Psoas muscle (tissue), 8 donors: ENCODE results near the gene EVL. TPM values are rescaled to one million over a fixed set of nuclear protein-coding genes. Genes with fewer than 3 reads are reported as not detected.

ENCODE experiments used
- ATAC-seq, 4 donors: fragments of 200-7000 bp; cut with Tn5 transposase; one replicate each; pipeline ENCODE4 v1.9.1; 2020; ENCODE audit warnings: moderate library complexity in 3 of 4, mild to moderate bottlenecking in 2 of 4
- DNase-seq, 2 donors: peaks; one replicate each; pipeline ENCODE4 v3.0.0-alpha.2; 2020
- H3K27ac ChIP-seq: fragments of 200-600 bp; one replicate; pipeline ENCODE4 v1.8.0; 2022
- H3K27me3 ChIP-seq, 3 donors: fragments of 200-600 bp in 1 of 3; one replicate each; pipeline versions ENCODE4 v1.6.1 to v1.8.0; 2013 to 2022; ENCODE audit warnings: low read length in 2 of 3, mild to moderate bottlenecking in 2 of 3, moderate library complexity in 1 of 3; ENCODE audit not compliant: insufficient read depth in 3 of 3
- H3K36me3 ChIP-seq, 2 donors: fragments of 200-600 bp in 1 of 2; one replicate each; pipeline versions ENCODE4 v1.6.1 to v1.8.0; 2013 to 2022; ENCODE audit warnings: low read depth in 1 of 2, mild to moderate bottlenecking in 1 of 2, moderate library complexity in 1 of 2; ENCODE audit not compliant: insufficient read depth in 1 of 2
- H3K4me1 ChIP-seq: fragments of 200-600 bp; one replicate; pipeline ENCODE4 v1.8.0; 2022
- H3K4me3 ChIP-seq: fragments of 200-600 bp; one replicate; pipeline ENCODE4 v1.8.0; 2022; ENCODE audit warnings: mild to moderate bottlenecking
- H3K9me3 ChIP-seq: fragments of 200-600 bp; one replicate; pipeline ENCODE4 v1.8.0; 2022
- CTCF ChIP-seq: fragments of 200-600 bp; IDR thresholded peaks from one replicate; pipeline ENCODE4 v1.8.0; 2022; ENCODE audit warnings: antibody characterized with exemption
- WGBS, 3 donors: extraction: QIAGEN DNeasy Blood & Tissue Kit; methylation state at CpG; one replicate each; pipeline versions ENCODE4 v1.1.6 to v1.1.7; 2013; 5-methylcytosine and 5-hydroxymethylcytosine counted together
- intact Hi-C, 2 donors: fragments of 100-400 bp; cut with DNase I; formaldehyde crosslinking; loops; one replicate each; pipeline versions ENCODE4 v1.11.0 to v1.14.2; 2022
- long read RNA-seq, 2 donors: library from polyadenylated mRNA; unstranded; transcript quantifications; one replicate each; pipeline ENCODE4 v2.0.0, GENCODE V29; 2021
- polyA plus RNA-seq, 3 donors: library from polyadenylated mRNA; stranded (reverse); fragments of 200-250 nt; gene quantifications; one replicate each; pipeline ENCODE4 v1.2.3, GENCODE V29; 2013
- total RNA-seq, 4 donors: library from RNA; stranded (reverse); fragmentation: NEBNext Ultra II Directional in 2 of 4; extraction: Animal tissue kit (Norgen Biotek cat#: 25700) in 2 of 4; gene quantifications; one replicate each; pipeline versions ENCODE4 v1.2.1 to v1.2.4, GENCODE V29; 2021 to 2023
- donor health status: healthy with polysubstance abuse.
- donor health status: DM: no; HTN: no; CAD: no; lungs with moderate emphysema.
- donor health status: Bipolar disorder and iron deficiency.
- donor health status: healthy.
- donor health status: DM: yes; HTN: yes; CAD: no.
- donor health status: DM: no; HTN: no; CAD: no.
- donor health status: DM: no; HTN: no; CAD: no.
- donor health status: DM: yes; HTN: yes; CAD: no.

The EVL gene
- total RNA-seq (10 to 100 TPM; 14.9 to 30.4 (median 25.0) TPM), polyA plus RNA-seq (10 to 100 TPM in 2 of 3 donors, 1 to 10 TPM in 1; 9.6 to 17.1 (median 10.6) TPM)
- long read RNA-seq, donor 1, partial matches to known transcripts = 1 of 4 reads
- long read RNA-seq, donor 1, other reads (novel, unspliced or antisense) = 0 of 4 reads
- long read RNA-seq, donor 2, partial matches to known transcripts = 1 of 8 reads
- long read RNA-seq, donor 2, other reads (novel, unspliced or antisense) = 3 of 8 reads

DNA sequence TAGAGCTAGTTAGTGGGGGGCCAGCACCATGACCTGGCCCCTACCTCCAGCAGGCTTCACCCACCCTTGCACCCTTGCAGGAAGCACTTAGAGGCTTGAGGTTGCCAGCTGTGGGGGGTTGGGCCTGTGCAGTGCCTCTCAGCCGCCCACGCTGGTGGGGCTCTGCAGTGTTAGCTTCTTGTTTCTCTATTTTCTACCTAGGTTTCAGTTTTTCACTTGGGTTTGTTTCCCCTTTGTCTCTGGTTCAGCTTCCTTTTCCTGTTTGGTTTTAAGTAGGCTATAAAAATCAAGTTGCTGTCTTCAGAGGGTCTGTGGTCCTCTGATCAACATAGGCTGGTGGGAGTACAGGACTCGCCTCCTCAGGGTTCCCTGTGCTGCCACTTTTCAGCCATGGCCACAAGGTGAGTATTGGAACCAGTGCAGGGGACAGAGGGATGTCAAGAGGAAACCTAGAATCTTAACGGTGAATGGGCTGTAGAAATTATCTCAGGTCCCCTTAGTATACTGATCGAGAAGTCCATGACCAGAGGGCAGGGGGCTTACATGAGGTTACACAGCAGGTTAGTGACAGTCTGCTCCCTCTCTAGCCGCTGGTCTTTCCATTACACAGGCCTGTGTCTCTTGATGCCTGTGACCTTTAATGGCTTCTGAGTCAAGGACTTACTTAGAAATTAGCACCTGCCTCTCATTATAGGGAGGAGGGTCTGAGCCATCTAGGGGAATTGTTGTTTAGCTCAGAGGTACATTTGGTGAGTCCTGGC is at the start of gene EVL:
TSS of gene EVL (plus strand) at position 312 of the 761 bp plus-strand sequence. CDS start at position 391, 79 bp downstream.
- H3K4me3 ChIP-seq = peak within 1 kb of the TSS; percentile 8
- DNase-seq (no peak), ATAC-seq (peak in 1 of 4 donors; percentile 36)
- no peaks in the 10 kb centered on the region for H3K36me3 ChIP-seq
- H3K9me3 ChIP-seq = no peaks in the 10 kb centered on the region
- H3K27me3 ChIP-seq = no peaks in the 10 kb centered on the region
- no peak for TF ChIP-seq CTCF
- peaks cover 7% of the 10 kb centered on the region for H3K4me1 ChIP-seq
- WGBS, 3 donors = 83 to 88% (median 86%) methylated on average over 6 of the region's 6 CpGs
- intact Hi-C loops = no loop called here
- no peak within 1 kb of the TSS for H3K27ac ChIP-seq

- H3K36me3 ChIP-seq = no peaks in the 10 kb centered on the region
- ATAC-seq (peak in 1 of 4 donors; percentile 31), DNase-seq (no peak)
- intact Hi-C loops = no loop called here
- no peak for TF ChIP-seq CTCF
- H3K4me3 ChIP-seq = no peak overlapping the region
- no peaks in the 10 kb centered on the region for H3K9me3 ChIP-seq
- no peaks in the 10 kb centered on the region for H3K27me3 ChIP-seq
- 50 to 74% (median 52%) methylated on average over 5 of the region's 5 CpGs for WGBS, 3 donors
- peaks cover 3% of the 10 kb centered on the region for H3K4me1 ChIP-seq
- no peak overlapping the region for H3K27ac ChIP-seq
Observed at GRCh38 chr14:100017553-100017952, 47.7 kb upstream of the EVL start.

GRCh38 chr14:100018054-100018453 is 47.2 kb upstream of the EVL start:
- Histone ChIP-seq H3K27ac (no peak overlapping the region), H3K4me1 (peaks cover 3% of the 10 kb centered on the region), H3K27me3 (no peaks in the 10 kb centered on the region), H3K9me3 (no peaks in the 10 kb centered on the region), H3K4me3 (no peak overlapping the region), H3K36me3 (no peaks in the 10 kb centered on the region)
- 83 to 89% (median 88%) methylated on average over 7 of the region's 7 CpGs for WGBS, 3 donors
- DNase-seq (no peak), ATAC-seq (no peak)
- intact Hi-C loops = no loop called here
- TF ChIP-seq CTCF = no peak

DNA sequence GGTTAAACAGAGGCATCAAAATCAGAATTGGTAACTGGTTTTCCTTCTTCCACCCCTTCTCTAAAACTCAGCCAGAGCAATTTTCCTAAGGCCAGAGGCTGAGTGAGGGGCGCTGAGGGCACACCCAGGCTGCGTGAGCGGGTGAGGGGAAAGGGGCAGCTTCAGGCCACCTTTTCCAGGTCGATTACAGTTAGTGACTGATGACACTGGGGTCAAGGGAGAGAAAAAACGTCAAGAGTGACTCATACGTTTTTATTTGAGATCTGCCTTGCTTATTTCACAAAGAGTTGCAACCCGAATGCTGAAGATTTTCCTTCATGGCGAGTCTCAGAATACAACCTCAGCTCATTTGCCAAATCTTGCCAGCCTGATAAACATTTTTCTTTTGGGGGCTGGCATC is 46.7 kb upstream of the EVL start:
- TF ChIP-seq CTCF = no peak
- DNase-seq (no peak), ATAC-seq (no peak)
- Histone ChIP-seq H3K27ac (no peak overlapping the region), H3K36me3 (no peaks in the 10 kb centered on the region), H3K4me1 (peaks cover 3% of the 10 kb centered on the region), H3K27me3 (no peaks in the 10 kb centered on the region), H3K4me3 (no peak overlapping the region), H3K9me3 (no peaks in the 10 kb centered on the region)
- intact Hi-C loops = no loop called here
- 76 to 79% (median 78%) methylated on average over 8 of the region's 8 CpGs for WGBS, 3 donors
